Mucosa of rectum (tissue), 2 donors: ENCODE results near the gene TFDP2.
"Not testable (repeated sequence)": the region's sequence is repeated elsewhere in the genome, so short reads cannot be mapped to it uniquely, and the experiment has no call there.

Experiments used
- H3K27ac ChIP-seq, 2 donors: one replicate each; pipeline ENCODE4 v1.7.0; 2013; ENCODE audit warnings: inconsistent platforms in 2 of 2, low read depth in 2 of 2, low read length in 2 of 2
- H3K27me3 ChIP-seq, 2 donors: one replicate each; pipeline ENCODE4 v1.7.0; 2013; ENCODE audit warnings: low read length in 2 of 2; ENCODE audit not compliant: control insufficient read depth in 2 of 2, insufficient read depth in 2 of 2
- H3K36me3 ChIP-seq, 2 donors: one replicate each; pipeline ENCODE4 v1.7.0; 2013; ENCODE audit warnings: low read length in 2 of 2; ENCODE audit not compliant: control insufficient read depth in 2 of 2, insufficient read depth in 2 of 2
- H3K4me1 ChIP-seq, 2 donors: one replicate each; pipeline ENCODE4 v1.7.0; 2013; ENCODE audit warnings: low read length in 2 of 2, mild to moderate bottlenecking in 1 of 2; ENCODE audit not compliant: control insufficient read depth in 2 of 2, insufficient read depth in 2 of 2
- H3K4me3 ChIP-seq, 2 donors: one replicate each; pipeline ENCODE4 v1.7.0; 2013; ENCODE audit warnings: low read length in 2 of 2
- H3K9ac ChIP-seq, 2 donors: one replicate each; pipeline ENCODE4 v1.7.0; 2013; ENCODE audit warnings: low read length in 2 of 2, low read depth in 1 of 2, mild to moderate bottlenecking in 1 of 2
- H3K9me3 ChIP-seq, 2 donors: one replicate each; pipeline ENCODE4 v1.7.0; 2013; ENCODE audit warnings: low read length in 2 of 2; ENCODE audit not compliant: control insufficient read depth in 2 of 2
- donor health status: healthy.
- donor health status: Normal muscosa, but diverticular disease.

TFDP2 gene

GRCh38 chr3:141914311-141914710 is 235.0 kb downstream of the TFDP2 start:
- Histone ChIP-seq H3K36me3 (peaks cover 10 to 22% of the 10 kb centered on the region in 2 donors), H3K9ac (no peak overlapping the region)

GRCh38 chr3:141913150-141913811 is 236.1 kb downstream of the TFDP2 start:
- no peak overlapping the region for H3K4me3 ChIP-seq
- H3K9me3 ChIP-seq, result no peaks in the 10 kb centered on the region
- no peak overlapping the region for H3K9ac ChIP-seq
- H3K27me3 ChIP-seq, result no peaks in the 10 kb centered on the region
- peaks cover 12 to 30% of the 10 kb centered on the region in 2 donors for H3K36me3 ChIP-seq
- H3K4me1 ChIP-seq, result no peaks in the 10 kb centered on the region
- no peak overlapping the region for H3K27ac ChIP-seq

More at GRCh38 chr3:141914311-141914710, 235.0 kb downstream of the TFDP2 start:
- no peak overlapping the region for H3K4me3 ChIP-seq
- no peaks in the 10 kb centered on the region for H3K27me3 ChIP-seq
- no peaks in the 10 kb centered on the region for H3K9me3 ChIP-seq
- H3K4me1 ChIP-seq, result no peaks in the 10 kb centered on the region
- H3K27ac ChIP-seq, result no peak overlapping the region

- H3K27me3 ChIP-seq, H3K9me3 ChIP-seq, H3K9ac ChIP-seq, H3K4me3 ChIP-seq, H3K4me1 ChIP-seq, H3K27ac ChIP-seq: not testable (repeated sequence)
- peaks cover 26 to 29% of the 10 kb centered on the region in 2 donors for H3K36me3 ChIP-seq
Measured at GRCh38 chr3:141909986-141910385, 239.4 kb downstream of the TFDP2 start.

- H3K36me3 ChIP-seq, result peaks cover 23 to 30% of the 10 kb centered on the region in 2 donors
- H3K9me3 ChIP-seq, result no peaks in the 10 kb centered on the region
- no peaks in the 10 kb centered on the region for H3K27me3 ChIP-seq
- no peak overlapping the region for H3K4me3 ChIP-seq
- no peaks in the 10 kb centered on the region for H3K4me1 ChIP-seq
- H3K27ac ChIP-seq, result no peak overlapping the region
- no peak overlapping the region for H3K9ac ChIP-seq
Measured at GRCh38 chr3:141909408-141909807, 239.9 kb downstream of the TFDP2 start.

GRCh38 chr3:141905129-141905528 is 244.2 kb downstream of the TFDP2 start:
- peaks cover 0 to 4% of the 10 kb centered on the region in 2 donors for H3K4me1 ChIP-seq
- H3K36me3 ChIP-seq, result peaks cover 23 to 24% of the 10 kb centered on the region in 2 donors
- peaks cover 0 to 1% of the 10 kb centered on the region in 2 donors for H3K9me3 ChIP-seq
- no peak overlapping the region for H3K9ac ChIP-seq
- no peak overlapping the region for H3K27ac ChIP-seq
- no peaks in the 10 kb centered on the region for H3K27me3 ChIP-seq
- H3K4me3 ChIP-seq, result no peak overlapping the region

- H3K36me3 ChIP-seq, result peaks cover 18 to 21% of the 10 kb centered on the region in 2 donors
Measured at GRCh38 chr3:141904203-141904602, 245.1 kb downstream of the TFDP2 start.

GRCh38 chr3:141901914-141902313 is 247.4 kb downstream of the TFDP2 start:
- H3K9ac ChIP-seq, result no peak overlapping the region
- H3K4me1 ChIP-seq, result peaks cover 0 to 4% of the 10 kb centered on the region in 2 donors
- no peaks in the 10 kb centered on the region for H3K27me3 ChIP-seq
- H3K4me3 ChIP-seq, result no peak overlapping the region
- H3K36me3 ChIP-seq, result peaks cover 5 to 13% of the 10 kb centered on the region in 2 donors
- no peak overlapping the region for H3K27ac ChIP-seq
- H3K9me3 ChIP-seq, result peaks cover 0 to 5% of the 10 kb centered on the region in 2 donors

More at GRCh38 chr3:141904203-141904602, 245.1 kb downstream of the TFDP2 start:
- Histone ChIP-seq H3K27ac (no peak overlapping the region), H3K4me1 (peaks cover 0 to 4% of the 10 kb centered on the region in 2 donors), H3K27me3 (no peaks in the 10 kb centered on the region), H3K9me3 (peaks cover 0 to 5% of the 10 kb centered on the region in 2 donors), H3K4me3 (no peak overlapping the region), H3K9ac (no peak overlapping the region)

GRCh38 chr3:141900343-141900742 is 249.0 kb downstream of the TFDP2 start:
- no peak overlapping the region for H3K27ac ChIP-seq
- peaks cover 3 to 9% of the 10 kb centered on the region in 2 donors for H3K36me3 ChIP-seq
- H3K9me3 ChIP-seq, result peaks cover 0 to 5% of the 10 kb centered on the region in 2 donors
- no peak overlapping the region for H3K9ac ChIP-seq
- H3K4me3 ChIP-seq, result no peak overlapping the region
- H3K4me1 ChIP-seq, result peaks cover 0 to 4% of the 10 kb centered on the region in 2 donors
- no peaks in the 10 kb centered on the region for H3K27me3 ChIP-seq

- Histone ChIP-seq H3K27ac (no peak overlapping the region), H3K9me3 (peaks cover 0 to 5% of the 10 kb centered on the region in 2 donors), H3K4me1 (peaks cover 0 to 4% of the 10 kb centered on the region in 2 donors), H3K36me3 (peaks cover 3 to 4% of the 10 kb centered on the region in 2 donors), H3K27me3 (no peaks in the 10 kb centered on the region), H3K9ac (no peak overlapping the region), H3K4me3 (no peak overlapping the region)
Measured at GRCh38 chr3:141898908-141899307, 250.4 kb downstream of the TFDP2 start.

- H3K27me3 ChIP-seq, result no peaks in the 10 kb centered on the region
- H3K9ac ChIP-seq, result no peak overlapping the region
- H3K27ac ChIP-seq, result no peak overlapping the region
- peaks cover 0 to 5% of the 10 kb centered on the region in 2 donors for H3K9me3 ChIP-seq
- peaks cover 0 to 4% of the 10 kb centered on the region in 2 donors for H3K36me3 ChIP-seq
- H3K4me3 ChIP-seq, result no peak overlapping the region
- H3K4me1 ChIP-seq, result no peaks in the 10 kb centered on the region
Measured at GRCh38 chr3:141895731-141896130, 253.6 kb downstream of the TFDP2 start.
